Prostate gland (tissue), 2 donors: ENCODE data around the gene TRIM10. TPM values are rescaled to one million over a fixed set of nuclear protein-coding genes. Genes with fewer than 3 reads are reported as not detected.

Experiments
- DNase-seq: peaks from one replicate; pipeline ENCODE4 v3.0.0-alpha.2; 2019; ENCODE audit warnings: low spot score
- H3K27ac ChIP-seq, 2 donors: fragments of 200-600 bp; sonication (generic); 2 replicates each; pipeline ENCODE4 v1.5.1; 2017 to 2019
- H3K27me3 ChIP-seq: fragments of 200-600 bp; sonication (generic); replicated peaks from 2 replicates; pipeline ENCODE4 v1.5.1; 2019; ENCODE audit not compliant: insufficient read depth
- H3K36me3 ChIP-seq, 2 donors: fragments of 200-600 bp; sonication (generic); 1 replicate in 1 of 2; 2 replicates in 1 of 2; pipeline versions ENCODE4 v1.5.1 to v1.8.1; 2017 to 2019
- H3K4me1 ChIP-seq: fragments of 200-600 bp; sonication (generic); replicated peaks from 2 replicates; pipeline ENCODE4 v1.5.1; 2019
- H3K4me3 ChIP-seq, 2 donors: fragments of 200-600 bp; sonication (generic); 2 replicates each; pipeline ENCODE4 v1.5.1; 2017 to 2019
- H3K9me3 ChIP-seq: fragments of 200-600 bp; sonication (generic); 2 replicates; pipeline ENCODE4 v1.5.1; 2017
- CTCF ChIP-seq, 4 experiments: fragments of 200-600 bp in 2 of 4; fragments of 450-650 bp in 2 of 4; sonication (generic) in 2 of 4; IDR thresholded peaks; 1 replicate in 3 of 4; 2 replicates in 1 of 4; pipeline ENCODE4 v1.5.1; 2016 to 2019; ENCODE audit warnings: antibody characterized with exemption in 4 of 4, mild to moderate bottlenecking in 2 of 4, moderate library complexity in 2 of 4
- POLR2A ChIP-seq: fragments of 450-650 bp; IDR thresholded peaks from one replicate; pipeline ENCODE4 v1.6.1; 2016; ENCODE audit warnings: antibody characterized with exemption, mild to moderate bottlenecking
- POLR2AphosphoS5 ChIP-seq: sonication (generic); formaldehyde crosslinking; IDR thresholded peaks from one replicate; pipeline ENCODE4 v1.6.1; 2017; ENCODE audit warnings: antibody characterized with exemption
- WGBS: methylation state at CpG from one replicate; pipeline ENCODE4 v1.1.5; 2018; 5-methylcytosine and 5-hydroxymethylcytosine counted together
- intact Hi-C: fragments of 100-400 bp; cut with DNase I; formaldehyde crosslinking; loops from one replicate; pipeline ENCODE4 v1.14.2; 2022
- total RNA-seq, 2 donors: library from RNA; depleted of rRNA; stranded (reverse); fragments of >200 nt; gene quantifications; one replicate each; pipeline ENCODE4 v1.1.0, GENCODE V29; 2016

The TRIM10 gene
- total RNA-seq, 2 donors from 2014 or later: not detected

- H3K27ac ChIP-seq: no peak overlapping the region
- 93% methylated on average over 20 of the region's 20 CpGs for WGBS
- no peak for TF ChIP-seq POLR2A
- no peak for TF ChIP-seq POLR2AphosphoS5
- no peak for TF ChIP-seq CTCF (IDR thresholded peaks at IDR 0.05)
- H3K4me3 ChIP-seq: no peak overlapping the region
- peaks cover 0 to 19% of the 10 kb centered on the region in 2 donors for H3K36me3 ChIP-seq
- no peak for DNase-seq
- intact Hi-C loops: no loop called here
- H3K4me1 ChIP-seq: no peaks in the 10 kb centered on the region
- no peaks in the 10 kb centered on the region for H3K27me3 ChIP-seq
- no peaks in the 10 kb centered on the region for H3K9me3 ChIP-seq
Measured at GRCh38 chr6:30185846-30186484, 25.0 kb upstream of the TRIM10 start.

- Histone ChIP-seq H3K4me3 (no peak overlapping the region), H3K27ac (no peak overlapping the region), H3K36me3 (peaks cover 0 to 12% of the 10 kb centered on the region in 2 donors), H3K27me3 (no peaks in the 10 kb centered on the region), H3K9me3 (no peaks in the 10 kb centered on the region), H3K4me1 (no peaks in the 10 kb centered on the region)
- intact Hi-C loops: no loop called here
- 93% methylated on average over 5 of the region's 5 CpGs for WGBS
- TF ChIP-seq POLR2A (no peak), CTCF (IDR thresholded peaks at IDR 0.05) (no peak)
- DNase-seq: no peak
Measured at GRCh38 chr6:30184417-30185031, 23.5 kb upstream of the TRIM10 start.

GRCh38 chr6:30180145-30180544 is 19.1 kb upstream of the TRIM10 start:
- no peak overlapping the region for H3K27ac ChIP-seq
- H3K4me1 ChIP-seq: no peaks in the 10 kb centered on the region
- H3K4me3 ChIP-seq: no peak overlapping the region
- whole genome bisulfite sequencing: 98% methylated on average over 1 of the region's 1 CpG
- no peaks in the 10 kb centered on the region for H3K36me3 ChIP-seq
- H3K27me3 ChIP-seq: no peaks in the 10 kb centered on the region
- TF ChIP-seq POLR2A (no peak), POLR2AphosphoS5 (no peak), CTCF (IDR thresholded peaks at IDR 0.05) (no peak)
- intact Hi-C loops: no loop called here
- DNase-seq: no peak
- no peaks in the 10 kb centered on the region for H3K9me3 ChIP-seq

GRCh38 chr6:30178837-30179236 is 17.8 kb upstream of the TRIM10 start:
- no peak for DNase-seq
- H3K36me3 ChIP-seq: no peaks in the 10 kb centered on the region
- H3K4me1 ChIP-seq: no peaks in the 10 kb centered on the region
- TF ChIP-seq POLR2A (no peak), CTCF (IDR thresholded peaks at IDR 0.05) (no peak), POLR2AphosphoS5 (no peak)
- no peak overlapping the region for H3K27ac ChIP-seq
- H3K27me3 ChIP-seq: no peaks in the 10 kb centered on the region
- 98% methylated on average over 1 of the region's 1 CpG for WGBS
- no peaks in the 10 kb centered on the region for H3K9me3 ChIP-seq
- no peak overlapping the region for H3K4me3 ChIP-seq
- intact Hi-C loops: no loop called here

GRCh38 chr6:30175765-30176164 is 14.8 kb upstream of the TRIM10 start:
- H3K9me3 ChIP-seq: no peaks in the 10 kb centered on the region
- no peaks in the 10 kb centered on the region for H3K36me3 ChIP-seq
- no peaks in the 10 kb centered on the region for H3K27me3 ChIP-seq
- no peaks in the 10 kb centered on the region for H3K4me1 ChIP-seq
- no peak overlapping the region for H3K27ac ChIP-seq
- no peak overlapping the region for H3K4me3 ChIP-seq
- no peak for DNase-seq
- no peak for TF ChIP-seq POLR2A
- TF ChIP-seq POLR2AphosphoS5: no peak
- no peak for TF ChIP-seq CTCF (IDR thresholded peaks at IDR 0.05)
- intact Hi-C loops: no loop called here
- WGBS: 89% methylated on average over 2 of the region's 2 CpGs
